IPS DF 4.7 (cell line): ENCODE measurements around the gene HTRA2.
"Not testable (repeated sequence)": the region's sequence is repeated elsewhere in the genome, so short reads cannot be mapped to it uniquely, and the experiment has no call there.

Source experiments
- DNase-seq: peaks from one replicate; pipeline ENCODE4 v3.0.0-alpha.2; 2013; ENCODE audit warnings: low spot score; ENCODE audit errors: extremely low read depth

Gene HTRA2

DNA sequence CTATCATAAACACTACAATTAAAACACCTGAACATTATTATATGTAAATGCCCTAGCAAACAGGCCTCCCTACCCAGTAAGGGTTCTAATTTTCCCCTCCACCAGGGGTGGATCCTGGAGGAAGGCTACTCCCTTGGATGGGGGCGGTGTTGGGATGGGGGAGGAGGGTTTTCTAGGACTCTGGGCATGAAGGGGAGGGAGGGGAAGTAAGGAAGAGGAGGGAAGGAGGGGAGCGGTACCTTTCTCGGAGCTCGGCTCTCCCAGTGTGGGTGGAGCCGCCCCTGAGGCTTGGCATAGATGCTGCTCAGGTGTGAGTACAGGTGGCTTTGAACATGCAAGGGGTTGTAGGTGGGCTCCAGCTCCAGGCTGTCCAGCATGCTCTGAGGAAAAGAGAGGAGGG, 30.2 kb downstream of the HTRA2 start:
- no peak for DNase-seq

DNA sequence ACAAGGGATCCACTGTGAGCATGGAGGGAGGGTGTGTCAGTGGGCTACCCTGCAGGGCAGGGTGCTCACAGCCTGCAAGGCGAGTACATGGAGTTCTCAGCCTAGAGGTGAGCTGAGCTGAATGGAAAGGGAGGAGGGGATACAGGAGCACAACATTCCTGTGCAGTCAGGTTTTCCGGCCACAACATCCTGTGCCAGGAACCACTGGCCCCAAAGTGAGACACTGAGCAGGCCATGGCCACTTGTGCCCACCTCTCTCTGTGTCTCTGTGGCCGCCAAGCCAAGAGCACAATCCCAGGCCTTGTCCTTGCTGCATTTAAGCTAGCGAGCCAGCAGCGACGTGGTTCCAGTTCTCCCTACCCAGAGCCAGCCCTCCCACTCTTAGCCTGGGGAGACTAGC, 30.9 kb downstream of the HTRA2 start:
- DNase-seq = no peak

DNA sequence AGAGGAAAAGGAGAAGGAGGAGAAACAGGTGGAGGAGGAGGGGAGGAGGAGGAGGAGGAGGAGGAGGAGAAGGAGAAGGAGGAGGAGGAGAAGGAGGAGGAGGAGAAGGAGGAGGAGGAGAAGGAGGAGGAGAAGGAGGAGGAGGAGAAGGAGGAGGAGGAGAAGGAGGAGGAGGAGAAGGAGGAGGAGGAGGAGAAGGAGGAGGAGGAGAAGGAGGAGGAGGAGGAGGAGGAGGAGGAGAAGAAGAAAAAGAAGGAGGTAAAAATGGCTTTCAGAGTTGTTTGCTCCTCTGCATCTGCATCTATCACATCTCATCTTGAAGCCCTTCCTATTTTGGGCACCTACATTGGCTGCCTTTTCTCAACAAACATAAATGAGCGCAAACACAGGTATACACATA, 31.3 kb downstream of the HTRA2 start:
- DNase-seq = not testable (repeated sequence)

DNA sequence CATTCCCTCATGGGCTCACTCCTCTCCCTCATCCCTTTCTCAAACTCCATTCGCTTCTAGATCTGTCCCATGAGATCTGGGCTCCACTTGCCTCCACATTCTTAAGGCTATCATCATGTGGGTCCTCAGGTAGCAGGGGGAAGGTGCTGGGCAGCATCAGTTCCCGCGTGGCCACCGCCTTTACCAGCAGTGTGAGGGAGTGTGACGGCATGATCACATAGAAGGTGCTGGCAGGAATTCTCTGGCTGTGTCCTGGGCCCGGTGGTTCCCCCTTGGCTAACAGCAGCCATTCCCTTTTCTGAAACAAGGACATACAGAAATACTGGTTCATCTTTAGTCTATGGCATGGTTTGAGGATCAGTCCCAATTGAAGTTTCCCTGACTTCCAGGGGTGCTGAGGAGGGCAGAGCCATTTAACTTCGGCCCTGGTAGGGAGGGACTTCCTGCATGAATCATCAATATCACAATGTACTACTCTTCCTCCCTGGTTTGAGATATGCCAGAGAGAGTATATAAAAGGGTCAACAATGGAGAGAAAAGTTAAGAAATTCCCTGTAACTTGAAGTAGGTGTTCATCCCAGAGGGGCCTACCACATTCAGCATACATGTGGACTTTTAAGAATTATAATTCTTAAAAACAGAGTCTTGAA, 32.5 kb downstream of the HTRA2 start:
- no peak for DNase-seq

DNA sequence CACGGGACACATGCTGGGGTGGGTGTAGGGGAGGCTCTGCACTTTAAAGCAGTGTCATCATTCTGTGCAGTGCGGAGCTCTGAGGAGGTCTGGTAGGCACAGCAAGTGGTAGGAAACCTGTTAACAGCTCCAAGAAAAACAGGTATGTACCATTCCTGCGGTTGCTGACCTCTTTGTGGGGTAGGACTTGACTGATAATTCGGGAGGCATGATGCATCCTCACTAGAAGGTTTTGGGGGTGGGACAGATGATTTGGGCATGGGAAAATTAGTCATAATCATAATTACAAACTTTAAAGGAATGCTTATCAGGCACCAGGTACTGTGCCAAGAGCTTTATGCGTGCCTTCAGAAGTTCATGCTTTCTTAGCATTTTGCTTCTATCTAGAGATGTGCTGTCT, 34.5 kb downstream of the HTRA2 start:
- no peak for DNase-seq

DNA sequence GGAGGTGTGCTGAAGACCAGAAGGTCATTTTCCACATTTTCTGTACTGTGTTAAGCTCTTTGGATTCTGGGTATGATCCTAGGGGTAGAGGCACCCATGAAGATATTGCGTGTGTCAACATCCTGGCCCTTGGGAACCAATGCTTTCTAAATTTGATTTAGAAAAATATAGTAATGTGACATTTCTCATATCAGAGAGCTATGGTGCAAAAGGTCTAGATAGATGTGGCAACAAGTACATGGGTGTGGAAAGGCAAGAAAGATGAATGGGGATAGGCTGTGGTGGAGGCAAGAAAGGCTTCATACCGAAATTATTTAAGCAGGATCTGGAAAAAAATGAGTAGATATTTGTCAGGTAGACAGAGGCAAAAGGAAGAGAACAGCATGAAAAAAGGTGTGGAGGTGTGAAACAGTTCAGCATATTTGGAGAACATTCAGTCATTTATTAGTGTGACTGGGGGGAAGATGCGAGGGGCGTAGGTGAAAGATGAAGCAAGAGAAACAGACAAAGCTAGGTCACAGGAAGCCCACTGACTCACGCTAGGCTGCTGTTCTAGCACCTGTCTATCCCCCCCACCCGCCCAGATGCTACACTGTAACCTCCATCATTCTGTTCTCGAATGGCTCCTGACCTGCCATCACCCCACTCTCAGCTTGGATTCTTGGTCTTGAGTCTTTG, 36.5 kb downstream of the HTRA2 start:
- no peak for DNase-seq

DNA sequence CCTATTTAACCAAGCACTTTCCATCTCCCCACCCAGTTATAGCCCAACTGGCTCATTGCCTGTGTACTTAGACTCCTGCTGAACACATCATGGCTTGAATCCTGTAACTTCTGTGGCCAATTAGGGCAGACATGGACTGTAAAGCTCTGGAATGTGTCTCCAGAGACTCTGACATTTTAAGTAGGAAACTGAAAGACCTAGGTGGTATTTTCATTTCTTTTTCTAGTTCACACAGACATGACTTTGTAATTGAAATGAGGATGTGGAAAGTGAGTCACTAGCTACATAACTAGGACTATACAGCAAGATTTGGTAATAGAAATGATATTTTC, 37.0 kb downstream of the HTRA2 start:
- DNase-seq = no peak

DNA sequence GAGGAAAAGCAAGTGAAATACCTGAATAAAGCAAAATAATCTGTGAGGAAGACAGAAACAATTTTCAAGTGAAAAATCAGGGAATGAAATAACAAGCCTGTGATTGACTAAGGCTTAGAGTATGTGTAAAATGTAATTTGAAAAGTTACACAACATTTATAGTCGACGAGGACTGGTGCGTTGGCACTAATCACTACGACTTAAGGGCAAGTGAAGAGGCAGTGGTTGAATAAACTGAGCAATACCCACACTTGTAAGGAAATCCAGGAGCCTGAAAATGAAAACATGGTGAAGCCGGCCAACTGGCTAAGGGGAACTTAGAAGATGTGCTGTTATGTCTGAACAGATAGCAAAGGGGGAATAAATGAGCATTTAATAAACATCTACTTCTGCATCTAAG, 38.1 kb downstream of the HTRA2 start:
- DNase-seq = no peak

DNA sequence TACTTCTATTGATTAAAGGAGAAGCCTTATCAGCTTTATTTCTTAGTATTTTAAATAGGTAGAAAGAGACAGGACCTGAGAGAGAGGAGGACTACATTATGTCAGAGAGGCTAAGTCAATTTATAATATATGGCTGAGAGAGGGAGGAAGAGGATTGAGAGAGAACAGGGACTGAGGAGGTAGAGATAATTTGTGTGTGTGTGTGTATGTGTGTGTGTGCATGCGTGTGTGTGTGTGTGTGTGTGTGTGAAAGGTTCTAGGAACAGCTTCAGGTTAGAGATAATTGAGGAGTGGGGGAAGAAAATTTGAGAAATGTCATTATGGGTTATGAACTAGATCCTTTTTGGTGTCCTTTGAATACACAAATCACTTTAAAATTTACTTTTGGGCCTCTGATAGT, 40.0 kb downstream of the HTRA2 start:
- no peak for DNase-seq

DNA sequence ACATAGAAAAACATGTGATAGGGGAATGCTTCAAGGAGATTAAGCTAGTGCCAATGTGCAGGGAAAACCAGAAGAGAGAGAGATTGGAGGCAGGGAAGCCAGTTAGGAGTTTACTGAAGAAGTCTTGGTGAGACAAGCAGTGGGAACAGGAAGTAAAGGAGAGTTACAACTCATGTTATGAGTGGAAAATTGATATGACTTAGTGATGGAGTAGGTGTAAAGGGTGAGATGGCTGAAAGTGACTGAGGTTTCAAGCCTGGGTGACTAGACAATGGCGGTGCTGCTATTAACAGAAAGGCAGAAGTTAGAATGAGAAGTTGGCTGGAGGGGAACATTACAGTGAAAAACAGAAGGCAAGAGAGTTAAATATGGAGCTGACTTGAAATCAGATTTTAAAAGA, 41.3 kb downstream of the HTRA2 start:
- DNase-seq = no peak

DNA sequence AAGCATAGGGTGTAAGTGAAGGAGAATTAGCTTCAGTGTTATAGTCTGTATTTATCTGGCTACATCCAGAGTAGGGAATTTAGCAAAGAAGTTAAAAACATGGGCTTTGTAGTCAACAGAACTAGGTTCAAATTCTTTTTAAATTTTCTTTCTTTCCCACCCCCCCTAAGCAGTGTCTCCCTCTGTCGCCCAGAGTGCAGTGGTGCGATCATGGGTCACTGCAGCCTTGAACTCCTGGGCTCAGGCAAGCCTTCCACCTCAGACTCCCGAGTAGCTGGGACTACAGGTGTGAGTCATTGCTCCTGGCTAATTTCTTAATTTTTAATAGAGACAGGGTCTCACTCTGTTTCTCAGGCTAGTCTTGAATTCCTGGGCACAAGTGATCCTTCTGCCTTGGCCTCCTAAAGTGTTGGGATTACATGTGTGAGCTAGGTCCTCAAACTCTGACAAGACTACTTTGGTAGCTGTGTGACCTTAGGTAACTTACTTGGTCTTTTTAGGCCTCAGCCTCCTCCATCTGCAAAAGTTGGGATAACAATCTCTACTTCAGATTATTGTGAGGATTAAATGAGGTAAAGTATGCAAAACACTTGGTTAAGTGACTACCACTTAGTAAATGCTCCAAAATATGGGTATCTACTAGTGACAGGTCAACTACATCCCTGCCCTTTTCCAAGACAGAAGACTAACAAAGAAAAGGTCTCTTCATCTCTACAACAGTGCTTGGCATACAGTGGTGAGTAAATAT, 42.6 kb downstream of the HTRA2 start:
- no peak for DNase-seq

DNA sequence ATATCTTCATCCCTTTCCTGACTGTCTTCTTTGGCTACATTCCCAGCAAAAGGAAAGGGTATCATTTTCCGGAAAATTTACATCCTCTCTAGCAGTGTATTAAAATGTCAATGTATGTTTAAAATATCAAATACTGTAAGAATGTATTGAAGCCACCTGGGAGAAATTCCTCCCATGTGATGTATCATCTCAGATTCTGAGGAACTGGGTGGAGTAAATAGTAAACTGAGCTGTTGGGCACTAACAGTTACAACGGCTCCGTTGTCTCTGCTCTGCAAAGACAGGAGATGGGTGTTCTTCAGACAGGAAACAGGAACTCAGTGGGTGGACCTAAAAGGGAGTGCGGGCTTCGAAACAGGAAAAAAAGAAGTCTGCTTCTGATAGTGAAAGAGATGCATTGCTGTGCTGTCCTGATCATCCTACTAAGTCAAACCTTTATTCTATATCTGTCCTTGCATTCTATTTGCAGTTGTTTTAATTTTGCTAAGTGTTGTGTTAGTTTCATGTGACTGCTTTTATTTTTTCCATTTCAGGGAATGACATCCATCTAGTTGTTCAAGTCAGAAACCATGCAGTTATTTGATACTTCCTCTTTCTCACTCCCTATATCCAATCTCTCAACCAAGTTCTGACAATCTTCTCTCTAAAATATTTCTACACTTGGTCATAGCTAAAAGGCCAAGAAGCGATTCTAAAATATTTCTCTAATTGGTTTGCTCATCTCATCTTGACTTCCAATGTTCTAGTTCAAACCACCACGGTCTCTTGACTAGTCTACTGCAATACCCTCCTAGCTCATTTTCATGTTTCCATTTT, 44.2 kb downstream of the HTRA2 start:
- no peak for DNase-seq

DNA sequence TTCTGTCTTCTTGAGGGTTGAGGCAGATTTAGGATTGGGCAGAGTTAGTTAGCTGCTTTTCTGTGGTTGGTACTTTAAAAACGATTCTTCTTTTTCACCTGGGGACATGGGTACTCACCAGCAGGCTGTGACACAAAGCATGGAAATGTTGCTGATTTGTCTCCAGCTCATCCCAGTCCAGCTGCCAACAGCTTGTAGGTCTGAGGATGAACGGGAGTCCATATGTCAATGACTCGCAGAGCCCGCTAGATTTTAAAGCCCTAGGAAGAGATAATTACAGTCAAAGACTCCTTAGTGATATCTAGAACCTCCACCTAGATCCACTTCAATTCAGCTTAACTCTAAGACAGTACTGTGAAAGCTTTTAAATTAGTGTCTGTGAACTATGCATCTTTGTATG, 45.6 kb downstream of the HTRA2 start:
- DNase-seq = no peak

DNA sequence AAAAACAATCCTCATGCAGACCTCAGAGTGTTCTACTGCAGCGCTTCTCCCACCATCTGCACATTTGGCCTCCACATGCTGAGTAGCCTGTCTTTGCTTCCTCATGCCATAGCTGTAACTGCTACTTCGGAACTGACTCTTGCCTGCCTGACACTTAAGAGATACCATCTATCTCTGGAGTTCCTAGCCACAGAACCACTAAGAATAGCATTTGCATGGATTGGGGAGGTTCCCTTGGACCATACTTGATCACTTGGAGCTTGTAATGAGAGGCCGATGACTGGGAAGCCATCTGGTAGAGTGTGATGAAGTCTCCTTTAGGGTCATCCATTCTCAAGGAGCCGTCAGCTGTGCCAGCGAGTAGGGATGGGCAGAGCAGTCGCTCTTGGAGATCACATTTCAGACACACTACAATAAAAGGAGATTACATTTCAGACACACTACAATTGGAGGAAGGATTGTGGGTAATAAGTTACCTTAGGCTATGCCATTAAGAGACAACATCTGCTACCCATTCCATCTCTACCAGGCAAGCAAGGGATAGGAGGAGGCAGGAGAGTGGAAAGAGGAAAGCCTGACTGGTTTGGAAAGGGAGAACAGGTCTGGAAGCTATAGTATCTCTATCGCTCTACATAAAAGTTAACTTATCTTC, 46.6 kb downstream of the HTRA2 start:
- DNase-seq = no peak

DNA sequence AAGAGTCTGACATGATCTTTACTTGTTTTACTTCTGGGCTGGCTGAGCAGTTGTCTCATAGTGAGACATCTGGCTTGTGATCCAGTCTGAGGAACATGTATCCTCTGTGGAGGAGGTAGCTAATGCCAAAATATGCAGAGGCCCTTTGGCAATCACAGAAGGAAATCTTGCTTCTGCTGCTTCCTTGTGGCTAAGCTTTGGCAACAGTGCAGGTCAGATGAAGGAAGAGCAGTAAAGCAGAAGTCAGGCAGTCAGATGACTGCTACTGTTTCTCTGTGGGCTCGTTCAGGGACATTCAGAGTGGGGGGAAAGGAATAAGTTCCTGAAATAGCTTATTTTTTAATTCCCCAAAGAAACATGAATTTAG, 47.1 kb downstream of the HTRA2 start:
- no peak for DNase-seq

DNA sequence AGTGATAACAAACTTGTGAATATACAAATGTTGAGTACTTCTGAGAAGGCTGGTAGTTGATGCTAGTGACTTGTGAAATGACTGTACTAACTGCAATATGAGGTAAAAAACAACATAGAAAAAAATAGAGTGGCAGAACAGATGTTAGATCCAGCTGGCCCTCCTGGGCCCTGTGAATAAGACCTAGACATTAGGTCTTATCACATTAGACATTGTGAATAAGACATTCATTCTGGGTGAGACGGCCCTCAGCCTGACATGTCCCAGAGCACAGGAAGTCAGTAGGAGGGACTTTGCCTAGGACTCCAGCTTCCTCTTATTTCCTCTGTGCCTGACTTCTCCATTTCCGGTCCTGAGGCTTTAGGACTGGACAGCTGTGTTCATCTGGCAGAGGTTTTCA, 47.7 kb downstream of the HTRA2 start:
- no peak for DNase-seq

DNA sequence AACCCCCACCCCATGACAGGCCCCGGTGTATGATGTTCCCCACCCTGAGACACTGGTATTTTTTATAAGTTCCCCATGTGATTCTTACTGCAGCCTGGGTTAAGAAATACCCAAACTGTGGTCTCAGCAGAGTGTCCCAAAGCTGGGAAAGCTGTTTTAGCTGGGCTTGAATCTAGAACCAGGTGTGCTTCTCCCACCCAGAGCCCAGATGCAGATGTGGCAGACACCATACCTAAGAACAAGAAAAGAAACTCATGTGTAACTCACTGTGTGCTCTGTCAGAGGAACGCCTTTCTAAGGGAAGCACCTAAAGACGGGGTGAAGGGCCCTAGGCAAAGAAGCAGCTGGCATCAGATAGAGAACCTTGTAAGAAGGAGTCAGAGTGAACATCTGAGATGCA, 48.7 kb downstream of the HTRA2 start:
- DNase-seq = no peak

DNA sequence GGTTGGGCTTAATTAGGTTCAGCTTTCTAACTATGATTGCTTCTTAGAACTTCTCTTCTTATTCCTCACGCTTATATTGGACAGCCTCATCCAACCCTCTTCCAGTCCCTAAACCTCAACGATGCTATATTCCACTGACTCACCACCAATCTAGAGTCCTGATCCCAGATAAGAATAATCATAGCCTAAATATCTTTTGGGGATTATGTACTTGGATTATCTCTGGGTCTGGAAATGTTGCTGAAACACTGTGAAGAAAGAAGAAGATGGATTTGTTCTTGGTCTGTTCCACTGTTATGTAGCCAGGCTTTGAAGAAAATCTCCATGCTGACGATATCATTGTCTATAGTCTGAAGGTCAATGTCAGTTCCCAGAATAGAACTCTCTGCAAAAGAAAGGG, 51.7 kb downstream of the HTRA2 start:
- no peak for DNase-seq

DNA sequence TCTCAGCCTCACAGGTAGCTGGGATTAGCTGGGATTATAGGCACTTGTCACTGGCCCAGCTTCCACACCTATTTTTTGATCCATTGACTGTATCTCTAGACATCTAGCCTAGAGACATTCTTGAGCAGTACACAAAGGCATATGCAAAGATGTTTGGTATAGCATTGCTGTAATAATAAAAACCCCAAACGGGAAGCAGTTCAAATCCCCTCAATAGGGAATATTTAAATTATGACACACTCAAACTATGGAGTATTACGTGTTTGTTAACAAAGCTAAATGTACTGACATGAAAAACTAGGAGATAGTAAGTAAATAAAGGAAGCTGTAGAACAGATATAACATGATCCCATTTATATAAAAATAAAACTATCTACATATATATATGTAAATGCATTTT, 52.5 kb downstream of the HTRA2 start:
- DNase-seq = no peak
